Upper lobe of left lung (tissue), 4 donors: ENCODE data around the gene ATP6V0B.

Source experiments
- CTCF ChIP-seq, 6 experiments: fragments of 450-650 bp in 4 of 6; fragments of 200-600 bp in 2 of 6; sonication (generic) in 2 of 6; IDR thresholded peaks; one replicate each; pipeline ENCODE4 v1.5.1; 2016 to 2019; ENCODE audit warnings: antibody characterized with exemption in 6 of 6
- POLR2A ChIP-seq, 4 donors: fragments of 450-650 bp; IDR thresholded peaks; one replicate each; pipeline ENCODE4 v1.5.1; 2016 to 2017; ENCODE audit warnings: antibody characterized with exemption in 4 of 4, mild to moderate bottlenecking in 2 of 4

- TF ChIP-seq CTCF (IDR thresholded peaks at IDR 0.05) (no peak), POLR2A (IDR thresholded peaks at IDR 0.05) (no peak)
Measured at GRCh38 chr1:43970502-43970901, 4.3 kb upstream of the ATP6V0B start.
